ENCODE data around the gene OR10V1. TPM values are rescaled to one million over a fixed set of nuclear protein-coding genes. Genes with fewer than 3 reads are reported as not detected.

The OR10V1 gene, protein sequence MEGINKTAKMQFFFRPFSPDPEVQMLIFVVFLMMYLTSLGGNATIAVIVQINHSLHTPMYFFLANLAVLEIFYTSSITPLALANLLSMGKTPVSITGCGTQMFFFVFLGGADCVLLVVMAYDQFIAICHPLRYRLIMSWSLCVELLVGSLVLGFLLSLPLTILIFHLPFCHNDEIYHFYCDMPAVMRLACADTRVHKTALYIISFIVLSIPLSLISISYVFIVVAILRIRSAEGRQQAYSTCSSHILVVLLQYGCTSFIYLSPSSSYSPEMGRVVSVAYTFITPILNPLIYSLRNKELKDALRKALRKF
- not detected for total RNA-seq

DNA sequence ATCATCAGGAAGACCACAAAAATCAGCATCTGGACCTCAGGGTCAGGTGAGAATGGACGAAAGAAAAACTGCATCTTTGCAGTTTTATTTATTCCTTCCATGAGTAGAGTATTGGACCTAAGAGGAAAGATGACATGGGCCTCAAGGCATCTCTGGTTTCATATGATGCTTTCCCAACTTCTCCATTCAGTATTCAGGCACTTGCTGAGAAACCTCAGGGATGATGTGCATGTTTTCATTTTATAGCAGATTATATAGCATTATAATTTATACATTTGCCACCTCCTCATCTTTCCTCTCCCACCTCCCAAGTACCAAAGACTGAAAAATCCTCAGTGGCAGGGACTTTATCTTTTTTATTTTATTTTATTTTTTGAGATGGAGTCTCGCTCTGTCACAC, at the start of gene OR10V1:
OR10V1 (minus strand) TSS at position 101 of the 400 bp plus-strand sequence; CDS start at position 101, 0 bp downstream.
- DNase-seq: no peak

DNA sequence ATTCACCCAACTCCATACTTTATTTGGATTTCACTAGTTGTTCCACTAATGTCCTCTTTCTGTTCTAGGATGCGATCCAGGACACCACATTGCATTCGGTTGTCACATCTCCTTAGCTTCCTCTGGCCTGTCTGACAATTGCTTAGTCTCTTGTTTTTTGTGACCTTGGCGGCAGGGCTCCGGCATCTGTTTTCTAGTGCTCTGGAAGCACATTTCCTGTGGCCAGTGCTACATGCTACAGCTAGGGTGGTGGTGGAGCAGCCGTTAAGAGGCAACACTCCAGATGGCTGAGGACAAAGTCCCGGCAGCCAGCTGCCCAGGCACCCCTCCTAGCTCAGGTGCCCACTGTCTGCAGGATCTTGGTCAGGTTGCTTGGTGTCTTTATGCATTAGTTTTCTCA, 48.3 kb upstream of the OR10V1 start:
- DNase-seq: no peak

DNA sequence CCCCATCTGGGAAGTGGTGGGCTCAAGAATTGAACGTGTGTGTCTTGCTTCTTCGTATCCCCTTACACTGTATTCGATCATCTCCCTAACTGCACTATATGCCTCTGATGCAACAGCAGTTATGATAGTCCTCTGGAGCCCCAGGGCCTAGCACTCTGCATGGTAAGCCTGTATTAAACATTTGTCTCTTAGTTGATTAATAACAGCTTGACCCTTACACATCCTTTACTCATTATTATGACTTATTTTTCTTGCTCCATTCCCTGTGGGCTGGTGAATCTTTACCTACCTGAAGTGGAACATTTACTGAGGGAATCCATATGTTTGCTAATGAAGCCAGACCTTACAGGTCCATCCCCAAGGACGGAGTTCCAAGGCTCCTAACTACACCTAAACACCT, 47.1 kb upstream of the OR10V1 start:
- no peak for DNase-seq

DNA sequence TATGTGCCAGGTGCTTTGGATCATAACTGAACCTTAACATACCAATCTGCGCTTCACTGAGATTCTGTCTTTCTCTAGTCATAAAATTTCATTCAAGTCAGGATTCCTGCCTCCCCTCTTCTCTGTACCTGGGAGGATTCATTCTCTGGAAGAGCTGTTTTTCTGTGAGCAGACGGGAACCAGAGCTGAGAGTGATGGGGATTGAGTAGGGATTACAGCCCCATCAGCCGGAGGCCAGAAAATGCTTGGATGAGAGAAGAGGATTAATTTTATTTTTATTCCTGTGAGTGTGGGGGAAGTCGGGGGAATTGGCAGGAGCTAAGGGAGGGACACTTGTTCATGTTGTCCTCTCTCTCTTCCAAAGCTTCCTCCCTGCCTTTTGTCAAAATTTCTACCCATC, 46.3 kb upstream of the OR10V1 start:
- no peak for DNase-seq

DNA sequence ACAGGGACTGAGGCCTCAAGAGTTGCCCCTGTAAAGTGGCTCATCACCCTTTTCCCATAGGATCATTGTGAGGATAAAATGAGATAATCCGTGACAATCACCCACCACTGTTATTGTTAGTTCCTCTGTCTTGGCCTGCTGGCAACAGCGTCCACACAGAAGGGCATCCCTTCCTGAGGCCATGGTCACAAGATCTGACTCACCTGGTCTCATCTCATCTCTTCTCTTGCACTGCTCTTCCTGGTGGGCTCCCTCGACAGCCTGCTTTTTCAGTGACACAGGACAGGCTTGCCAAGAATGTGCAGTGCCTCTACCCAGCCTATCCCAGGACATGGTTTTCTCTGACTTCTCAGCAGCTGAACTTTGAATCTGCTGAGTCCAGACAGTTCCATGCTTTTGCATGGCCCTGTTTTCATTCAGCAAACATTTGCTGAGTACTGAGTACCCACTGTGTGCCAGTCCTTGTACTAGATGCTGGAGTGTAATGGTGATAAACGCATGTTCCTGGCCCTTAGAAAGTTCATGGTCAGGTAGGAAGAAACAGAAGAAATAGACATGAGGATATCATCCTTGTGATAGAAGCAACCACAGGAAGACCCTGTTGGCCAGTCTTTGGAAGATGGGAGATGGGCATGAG, 44.9 kb upstream of the OR10V1 start:
- DNase-seq: no peak

DNA sequence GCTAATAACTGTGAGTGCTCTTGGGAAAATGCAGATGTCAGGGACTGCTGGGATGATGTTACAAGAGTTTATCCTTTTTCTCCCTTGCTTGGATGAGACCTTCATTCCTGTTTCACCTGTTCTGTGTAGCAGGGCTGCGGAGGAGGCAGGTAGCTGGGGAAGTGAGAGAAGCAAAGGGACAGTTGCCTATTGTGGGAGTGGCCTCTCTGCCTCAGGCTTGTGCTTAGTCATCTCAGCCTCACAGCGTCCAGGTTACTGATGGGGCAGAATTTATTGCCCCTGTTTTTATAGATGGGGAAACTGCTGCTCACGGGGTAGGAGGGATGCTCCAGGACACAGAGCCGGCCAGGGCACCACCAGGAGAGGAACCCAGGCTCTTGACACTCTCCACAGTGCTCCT, 43.2 kb upstream of the OR10V1 start:
- no peak for DNase-seq

DNA sequence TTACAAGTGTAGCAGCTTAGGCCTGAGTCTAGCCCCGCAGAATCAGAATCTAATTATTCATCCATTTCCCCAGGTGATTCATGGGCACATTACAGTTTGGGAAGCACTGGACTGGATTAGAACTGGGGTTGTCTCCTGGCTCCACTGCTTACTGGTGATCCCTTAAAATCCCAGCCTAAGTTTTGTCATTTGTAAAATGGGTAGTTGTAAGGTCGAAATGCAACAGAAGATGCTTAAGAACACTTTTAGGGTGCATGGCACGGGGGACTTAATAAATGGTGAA, 42.9 kb upstream of the OR10V1 start:
- DNase-seq: no peak

DNA sequence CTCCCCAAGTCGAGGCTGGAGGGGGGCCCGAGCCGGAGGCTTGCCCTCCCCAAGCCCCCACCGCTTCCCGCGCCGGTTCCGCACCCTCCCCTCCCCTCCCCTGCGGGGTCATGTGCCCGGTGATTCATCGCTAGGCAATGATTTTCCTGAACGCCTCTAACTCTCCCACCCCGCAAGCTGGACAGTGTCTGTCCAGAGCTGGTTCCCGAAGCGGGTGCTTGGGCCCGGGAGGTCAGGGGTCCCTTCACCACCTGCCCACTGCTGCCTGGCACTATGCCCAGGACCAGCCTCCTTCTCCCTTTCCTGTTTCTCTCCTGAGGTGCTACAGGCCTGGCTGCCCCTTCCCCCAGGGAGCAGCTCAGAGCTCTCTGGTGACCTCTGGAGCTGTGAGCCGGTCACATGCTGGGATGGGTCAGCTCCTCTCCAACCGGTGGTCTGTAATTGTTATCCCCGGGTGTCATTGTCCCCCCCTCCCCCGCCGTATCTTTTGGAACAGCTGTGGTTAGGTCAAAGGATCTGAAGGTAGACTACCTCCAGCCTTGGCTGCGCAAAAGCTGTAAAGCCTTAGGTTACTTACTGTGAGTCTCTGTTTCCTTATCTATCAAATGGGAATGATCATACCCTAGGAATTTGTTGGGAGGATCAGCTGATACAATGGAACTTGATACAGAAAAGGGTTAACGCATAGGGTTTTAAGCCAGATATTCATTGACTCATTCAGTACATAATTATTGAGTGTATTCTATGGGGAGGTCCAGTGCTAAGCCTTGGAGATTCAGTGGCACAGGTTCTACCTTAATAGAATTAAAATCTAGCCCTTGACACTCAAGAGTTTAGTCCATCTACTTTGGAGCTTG, 42.3 kb upstream of the OR10V1 start:
- DNase-seq: peak; percentile 27

DNA sequence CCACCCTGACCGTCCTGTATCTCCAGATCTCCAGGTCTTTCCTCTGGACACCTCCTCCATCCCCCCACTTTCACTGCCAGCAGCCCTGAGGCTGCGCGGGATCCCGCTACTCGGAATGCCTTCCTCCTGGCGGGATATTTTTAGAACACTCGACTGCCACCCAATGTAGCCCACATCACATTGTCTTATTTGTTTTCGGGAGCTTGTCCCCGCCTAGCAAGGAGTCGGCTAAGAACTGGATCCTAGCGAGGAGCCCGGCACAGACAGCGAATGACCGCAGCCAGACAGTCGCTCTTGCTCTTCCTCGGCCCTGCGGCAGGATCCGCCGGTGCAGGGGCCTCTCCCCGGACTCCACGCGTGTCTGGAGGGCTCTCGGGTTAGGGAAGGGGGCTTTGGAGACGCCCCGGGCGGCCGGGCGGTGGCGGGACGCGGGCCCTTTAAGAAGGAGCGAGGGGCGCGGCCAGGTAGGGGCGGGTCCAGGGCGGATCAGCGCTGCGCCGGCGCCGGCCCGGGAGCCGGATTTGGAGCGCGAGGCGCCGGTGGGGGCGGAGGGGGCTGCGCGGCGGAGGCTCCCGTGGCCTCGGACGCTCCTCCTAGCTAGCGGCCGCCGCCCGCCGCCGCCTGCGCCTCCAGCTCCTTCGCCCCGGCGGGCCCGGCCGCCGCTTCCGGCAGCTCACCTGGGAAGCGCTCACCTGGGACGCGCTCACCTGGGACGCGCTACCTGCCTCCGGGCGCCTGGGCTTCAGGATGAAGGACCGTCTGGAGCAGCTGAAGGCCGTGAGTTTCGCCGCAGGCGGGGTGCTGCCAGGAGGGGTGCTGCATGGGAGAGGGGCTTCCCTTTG, 41.4 kb upstream of the OR10V1 start, which contains the start of gene STX3:
STX3 (plus strand) TSS at position 518 of the 842 bp plus-strand sequence; CDS start at position 748, 230 bp downstream.
- DNase-seq: peak; percentile 58

DNA sequence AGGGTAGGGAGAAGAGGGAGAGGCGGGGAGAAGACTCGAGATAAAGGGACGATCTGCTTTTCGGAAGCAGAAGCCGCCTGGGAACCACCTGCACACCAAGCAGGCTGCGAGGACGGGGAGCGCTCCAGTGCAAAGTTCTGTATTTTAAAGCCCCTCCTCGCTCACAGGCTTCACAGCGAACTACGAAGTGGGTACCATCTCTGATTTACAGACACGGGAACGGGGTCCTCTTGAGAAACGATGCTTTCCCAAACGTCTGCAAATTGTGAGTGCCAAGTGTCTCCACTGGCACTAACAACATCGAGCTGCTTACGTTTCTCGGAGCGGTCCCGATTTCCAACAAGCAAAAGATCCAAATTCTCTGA, 40.8 kb upstream of the OR10V1 start:
- DNase-seq: peak; percentile 15

DNA sequence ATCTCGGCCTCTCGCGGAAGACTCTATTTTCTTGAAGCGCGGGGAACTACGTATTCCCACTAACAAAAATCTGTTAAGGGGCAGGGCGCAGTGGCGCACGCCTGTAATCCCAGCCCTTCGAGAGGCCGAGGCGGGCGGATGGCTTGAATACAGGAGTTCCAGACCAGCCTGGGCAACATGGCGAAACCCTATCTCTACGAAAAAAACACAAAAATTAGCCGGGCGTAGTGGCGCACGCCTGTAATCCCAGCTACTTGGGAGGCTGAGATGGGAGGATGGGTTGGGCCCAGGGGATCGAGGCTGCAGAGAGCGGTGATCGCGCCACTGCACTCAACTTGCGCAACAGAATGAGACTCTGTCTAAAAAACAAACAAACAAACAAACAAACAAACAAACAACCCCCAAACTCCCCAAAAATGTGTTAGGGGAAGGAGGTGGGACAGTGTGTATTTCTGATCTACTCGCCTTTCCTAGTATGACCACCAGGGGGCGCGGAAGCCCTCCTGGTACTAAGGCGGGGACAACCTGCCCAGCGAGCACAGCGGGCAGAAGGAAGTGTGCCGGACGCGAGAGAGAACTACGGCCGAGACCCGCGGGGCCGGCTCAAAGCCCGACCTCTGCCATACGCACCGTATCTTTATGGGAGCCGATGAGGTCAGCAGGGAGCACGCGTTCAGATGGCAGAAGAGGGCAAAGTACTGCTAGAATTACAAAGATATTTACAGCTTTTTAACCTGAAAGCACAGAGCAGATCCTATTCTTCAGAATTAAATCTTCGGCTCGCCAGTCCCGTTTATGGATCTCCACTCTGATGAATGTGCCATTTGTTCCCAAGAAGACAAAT, 40.2 kb upstream of the OR10V1 start:
- peak; percentile 88 for DNase-seq

DNA sequence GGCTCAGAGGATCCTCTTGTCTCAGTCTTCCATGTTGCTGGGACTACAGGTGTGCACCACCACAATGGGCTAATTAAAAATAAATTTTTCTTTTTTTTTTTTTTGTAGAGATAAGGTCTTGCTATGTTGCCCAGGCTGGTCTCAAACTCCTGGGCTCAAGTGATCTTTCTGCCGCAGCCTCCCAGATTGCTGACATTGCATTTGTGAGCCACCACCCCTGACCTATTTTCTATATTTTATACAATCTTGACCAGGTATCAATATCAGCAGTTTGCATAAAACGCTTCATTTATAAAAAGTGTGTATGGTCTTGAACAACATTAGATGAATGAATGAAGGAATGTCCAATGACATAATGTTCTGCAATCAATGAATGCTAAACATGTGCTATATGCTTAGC, 32.5 kb upstream of the OR10V1 start:
- DNase-seq: no peak

DNA sequence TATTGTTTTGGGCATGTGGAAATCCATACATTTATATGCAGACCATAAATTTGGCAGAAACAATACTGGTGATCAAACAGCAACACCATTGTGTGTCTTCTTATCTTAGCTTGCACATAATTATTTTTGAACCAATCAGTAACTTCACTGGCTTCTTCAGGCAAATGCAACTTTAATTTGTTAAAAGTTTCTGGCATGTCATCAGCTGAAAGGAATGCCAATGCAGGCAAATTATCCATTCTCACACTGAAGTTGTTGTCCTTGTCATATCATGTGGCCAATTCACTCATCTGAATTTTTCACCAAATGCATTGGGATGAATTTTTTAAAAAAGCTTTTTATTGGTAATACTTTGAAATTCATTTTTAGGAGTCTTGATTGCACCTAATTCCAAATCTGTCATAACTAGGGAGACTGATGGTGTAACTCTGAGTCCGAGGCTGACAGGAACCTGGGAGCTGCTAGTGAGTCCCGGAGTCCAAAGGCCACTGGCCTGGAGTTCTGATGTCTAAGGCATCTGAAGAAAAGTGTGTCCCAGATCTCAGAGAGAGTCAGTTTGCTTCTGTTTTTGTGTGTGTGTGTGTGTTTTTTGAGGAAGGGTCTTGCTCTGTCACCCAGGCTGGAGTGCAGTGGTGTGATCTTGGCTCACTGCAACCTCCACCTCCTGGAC, 17.4 kb upstream of the OR10V1 start:
- no peak for DNase-seq

DNA sequence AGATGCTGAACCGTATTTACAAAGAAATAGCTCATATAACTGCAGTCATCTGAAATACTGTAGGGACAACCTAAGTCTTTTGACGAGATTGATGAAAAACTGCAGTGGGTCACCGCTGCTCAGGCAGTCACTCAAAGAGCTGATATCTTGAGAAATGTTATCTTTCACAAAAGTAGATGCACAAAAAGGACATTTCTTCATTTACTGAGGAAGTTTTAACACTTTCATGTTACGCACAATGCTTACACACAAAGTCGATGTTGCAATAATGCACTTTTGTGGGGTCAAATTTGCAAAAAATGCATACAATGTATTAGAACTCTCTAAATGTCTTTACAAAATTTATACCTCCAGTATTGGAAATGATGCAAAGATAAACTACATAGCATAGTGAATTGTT, 16.2 kb upstream of the OR10V1 start:
- no peak for DNase-seq

DNA sequence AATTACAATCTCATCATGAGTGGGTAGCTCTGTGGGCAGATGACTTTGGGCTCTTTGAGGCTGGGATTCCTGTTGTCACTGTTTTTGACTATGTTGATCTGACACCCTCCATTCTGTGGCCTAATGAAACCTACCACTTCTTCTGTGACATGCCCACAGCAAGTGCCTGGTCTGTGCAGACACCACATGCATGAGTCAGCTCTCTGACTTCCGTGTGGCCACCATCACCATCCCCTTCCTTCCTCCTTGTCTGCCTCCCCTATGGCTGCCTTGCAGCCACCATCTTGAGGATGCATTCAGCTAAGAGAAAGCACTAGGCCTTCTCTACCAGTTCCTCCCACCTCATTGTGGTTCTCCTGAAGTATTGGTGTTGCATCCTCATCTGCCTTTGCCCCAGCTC, 15.3 kb upstream of the OR10V1 start:
- no peak for DNase-seq

DNA sequence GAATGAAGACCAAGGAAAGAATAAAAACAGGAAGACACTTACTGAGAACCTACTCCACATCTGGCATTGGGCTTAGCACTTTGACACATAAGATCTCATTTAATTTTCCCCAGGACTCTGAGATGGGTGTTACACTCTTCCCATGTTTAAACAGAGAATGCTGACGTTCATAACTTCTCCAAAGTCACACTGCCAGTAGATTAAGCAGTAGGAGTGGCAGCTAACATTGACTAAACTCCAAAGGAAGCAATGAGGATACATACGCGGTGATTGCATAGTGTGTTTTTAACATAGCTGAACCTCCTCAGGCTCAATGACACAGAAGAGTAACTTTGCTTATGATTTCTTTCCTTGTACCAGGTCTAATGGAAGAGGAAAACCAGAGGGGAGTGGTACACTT, 14.5 kb upstream of the OR10V1 start:
- DNase-seq: no peak

DNA sequence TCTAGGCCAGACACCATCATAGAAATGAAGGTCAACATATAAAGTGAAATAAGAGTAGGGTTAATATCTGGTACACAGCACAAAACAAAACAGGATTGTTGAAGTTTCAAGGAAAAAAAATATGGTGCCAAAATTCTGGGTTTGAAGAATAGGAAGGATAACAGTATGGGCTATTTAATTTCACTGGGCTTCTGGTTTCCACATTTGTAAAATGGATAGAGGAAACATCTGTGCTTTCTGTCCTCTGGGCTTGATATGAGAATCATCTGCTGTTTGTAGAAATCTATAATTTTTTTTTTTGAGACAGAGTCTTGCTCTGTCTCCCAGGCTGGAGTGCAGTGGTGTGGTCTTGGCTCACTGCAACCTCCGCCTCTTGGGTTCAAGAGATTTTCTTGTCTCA, 13.8 kb upstream of the OR10V1 start:
- no peak for DNase-seq

DNA sequence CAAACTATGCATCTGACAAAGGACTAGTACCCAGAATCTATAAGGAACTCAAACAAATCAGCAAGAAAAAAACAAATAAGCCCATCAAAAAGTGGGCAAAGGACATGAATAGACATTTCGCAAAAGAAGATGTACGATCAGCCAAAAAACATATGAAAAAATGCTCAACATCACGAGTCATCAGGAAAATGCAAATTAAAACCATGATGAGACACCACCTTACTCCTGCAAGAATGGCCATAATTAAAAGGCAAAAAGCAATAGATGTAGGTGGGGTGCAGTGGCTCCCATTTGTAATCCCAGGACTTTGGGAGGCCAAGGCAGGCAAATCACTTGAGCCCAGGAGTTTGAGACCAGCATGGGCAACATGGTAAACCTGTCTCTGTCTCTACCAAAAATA, 10.4 kb upstream of the OR10V1 start:
- no peak for DNase-seq

DNA sequence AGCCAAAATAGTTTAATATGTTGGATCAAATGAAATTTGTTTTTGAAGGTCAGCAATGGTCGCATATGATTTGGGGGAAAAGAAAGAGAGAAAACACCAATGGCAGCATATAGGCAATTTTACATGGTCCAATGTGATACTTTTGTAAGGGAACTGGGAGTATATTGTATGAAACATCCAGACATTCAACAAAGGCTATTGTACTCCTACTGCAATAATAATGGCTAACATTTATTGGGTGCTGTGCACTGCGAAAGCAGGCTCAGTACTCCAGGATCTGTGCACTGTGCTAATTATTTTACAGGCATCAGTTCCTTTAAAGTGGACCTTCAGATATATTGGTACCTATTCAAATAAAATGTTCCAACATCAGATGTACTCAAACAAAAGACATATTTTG, 5.9 kb upstream of the OR10V1 start:
- no peak for DNase-seq

DNA sequence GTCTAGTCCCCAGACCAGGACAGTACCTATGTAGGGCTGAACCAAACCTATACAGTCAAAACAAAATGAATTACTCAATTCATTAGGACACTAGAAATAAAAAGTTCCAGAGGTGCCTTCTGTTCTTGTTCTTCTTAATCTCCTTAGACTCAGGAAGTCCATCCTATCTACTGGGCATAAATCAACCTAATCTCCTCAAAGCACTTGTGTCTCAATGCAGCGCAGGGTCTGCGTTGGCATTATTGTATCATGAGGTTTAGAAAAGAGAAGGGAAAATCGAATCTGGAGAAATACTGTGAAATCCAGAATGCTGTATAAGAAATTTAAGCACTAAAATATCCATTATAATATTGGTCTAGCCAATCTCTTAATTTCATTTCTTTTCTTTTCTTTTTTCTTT, 2.4 kb upstream of the OR10V1 start:
- DNase-seq: no peak
